Mammary epithelial cell (primary cell): ENCODE data around the gene ANKRD18B.
"Not testable (repeated sequence)": the region's sequence is repeated elsewhere in the genome, so short reads cannot be mapped to it uniquely, and the experiment has no call there.

Source experiments
- CTCF ChIP-seq, 2 donors: IDR thresholded peaks in 1 of 2; conservative IDR thresholded peaks in 1 of 2; 2 replicates each; pipeline ENCODE4 v1.5.1; 2011 to 2012; ENCODE audit warnings: inconsistent platforms in 2 of 2, low read length in 2 of 2, mild to moderate bottlenecking in 2 of 2, control low read depth in 1 of 2, low read depth in 1 of 2; ENCODE audit not compliant: insufficient read depth in 1 of 2; ENCODE audit errors: extremely low read depth in 1 of 2
- EZH2 ChIP-seq: IDR thresholded peaks from 2 replicates; pipeline ENCODE4 v1.6.1; 2012; ENCODE audit warnings: low read length, inconsistent platforms, borderline replicate concordance

DNA sequence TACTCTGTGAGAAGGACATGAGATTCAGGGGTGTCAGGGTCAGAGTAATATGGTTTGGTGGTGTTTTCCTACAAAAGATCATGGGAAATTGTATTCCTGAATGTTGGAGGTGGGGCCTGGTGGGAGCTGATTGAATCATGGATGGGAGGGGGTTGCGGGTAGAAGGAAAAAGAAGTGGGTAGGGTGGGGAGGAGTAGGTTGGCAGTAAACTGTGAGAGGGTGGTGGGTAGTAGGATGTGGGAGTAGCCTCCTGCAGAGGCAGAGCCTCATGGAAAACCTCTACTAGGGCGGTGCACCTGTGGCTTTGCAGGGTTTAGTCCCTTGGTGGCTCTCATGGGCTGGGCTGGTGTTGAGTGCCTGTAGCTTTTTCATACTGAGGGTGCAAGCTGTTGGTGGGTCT, 66.8 kb downstream of the ANKRD18B start:
- TF ChIP-seq CTCF (conservative IDR thresholded peaks at IDR 0.05 in 1 of 2, IDR thresholded peaks at IDR 0.05 in 1 of 2; ENCODE audit: extremely low read depth in 1 of 2, insufficient read depth in 1 of 2, low read depth in 1 of 2, low read length in 2 of 2); EZH2: not testable (repeated sequence)
